Measurements from ENCODE around the gene TEPSIN. TPM values are rescaled to one million over a fixed set of nuclear protein-coding genes. Genes with fewer than 3 reads are reported as not detected.

Gene TEPSIN
- total and polyA plus RNA-seq, 2 of the 13 experiments (the other 11 are each of a cell fraction or from before 2014, with no cell fraction given) = 16.1 to 18.8 TPM

DNA sequence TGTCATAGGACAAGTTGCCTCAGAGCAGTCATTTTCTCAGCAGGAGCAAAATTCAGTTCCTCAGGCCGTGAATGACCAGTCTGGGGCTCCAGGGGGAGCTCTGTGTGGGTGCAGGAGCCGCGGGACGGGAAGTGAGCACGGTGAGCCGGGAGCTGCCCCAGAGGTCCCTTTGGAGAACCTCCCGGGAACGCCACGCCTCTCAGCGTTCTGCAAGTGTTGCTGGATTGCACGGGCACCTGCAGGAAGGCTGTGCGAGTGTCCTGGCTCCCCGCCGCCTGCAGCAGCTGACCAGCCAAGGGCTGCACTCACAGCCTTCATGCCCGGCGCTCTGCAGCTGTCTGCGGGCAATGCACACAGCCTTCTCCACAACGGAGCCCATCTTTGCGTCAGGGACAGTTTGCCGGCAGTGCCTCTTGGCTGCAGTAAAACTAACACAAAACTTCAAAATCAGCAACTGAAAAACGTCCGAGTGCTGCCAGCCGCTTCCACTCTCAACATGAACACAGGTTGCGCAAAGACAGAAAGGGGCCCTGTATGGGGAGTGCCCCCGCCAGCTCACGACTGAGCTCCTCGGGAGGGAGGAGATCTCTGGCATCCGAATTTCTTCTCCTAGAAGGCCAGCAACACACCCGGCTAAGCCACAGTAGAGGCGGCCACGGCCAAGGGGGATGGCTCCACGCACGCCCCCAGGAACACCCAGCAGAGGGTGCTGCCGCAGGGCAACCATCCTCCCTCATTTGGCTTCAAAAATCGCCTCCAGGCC is 16.3 kb upstream of the TEPSIN start (continued):
- peak; percentile 47; the same call in 1 of the 2 replicates for TF ChIP-seq DR1 (CRISPR knock-in tag; IDR thresholded peaks at IDR 0.05)
- TF ChIP-seq, protein P1, sequence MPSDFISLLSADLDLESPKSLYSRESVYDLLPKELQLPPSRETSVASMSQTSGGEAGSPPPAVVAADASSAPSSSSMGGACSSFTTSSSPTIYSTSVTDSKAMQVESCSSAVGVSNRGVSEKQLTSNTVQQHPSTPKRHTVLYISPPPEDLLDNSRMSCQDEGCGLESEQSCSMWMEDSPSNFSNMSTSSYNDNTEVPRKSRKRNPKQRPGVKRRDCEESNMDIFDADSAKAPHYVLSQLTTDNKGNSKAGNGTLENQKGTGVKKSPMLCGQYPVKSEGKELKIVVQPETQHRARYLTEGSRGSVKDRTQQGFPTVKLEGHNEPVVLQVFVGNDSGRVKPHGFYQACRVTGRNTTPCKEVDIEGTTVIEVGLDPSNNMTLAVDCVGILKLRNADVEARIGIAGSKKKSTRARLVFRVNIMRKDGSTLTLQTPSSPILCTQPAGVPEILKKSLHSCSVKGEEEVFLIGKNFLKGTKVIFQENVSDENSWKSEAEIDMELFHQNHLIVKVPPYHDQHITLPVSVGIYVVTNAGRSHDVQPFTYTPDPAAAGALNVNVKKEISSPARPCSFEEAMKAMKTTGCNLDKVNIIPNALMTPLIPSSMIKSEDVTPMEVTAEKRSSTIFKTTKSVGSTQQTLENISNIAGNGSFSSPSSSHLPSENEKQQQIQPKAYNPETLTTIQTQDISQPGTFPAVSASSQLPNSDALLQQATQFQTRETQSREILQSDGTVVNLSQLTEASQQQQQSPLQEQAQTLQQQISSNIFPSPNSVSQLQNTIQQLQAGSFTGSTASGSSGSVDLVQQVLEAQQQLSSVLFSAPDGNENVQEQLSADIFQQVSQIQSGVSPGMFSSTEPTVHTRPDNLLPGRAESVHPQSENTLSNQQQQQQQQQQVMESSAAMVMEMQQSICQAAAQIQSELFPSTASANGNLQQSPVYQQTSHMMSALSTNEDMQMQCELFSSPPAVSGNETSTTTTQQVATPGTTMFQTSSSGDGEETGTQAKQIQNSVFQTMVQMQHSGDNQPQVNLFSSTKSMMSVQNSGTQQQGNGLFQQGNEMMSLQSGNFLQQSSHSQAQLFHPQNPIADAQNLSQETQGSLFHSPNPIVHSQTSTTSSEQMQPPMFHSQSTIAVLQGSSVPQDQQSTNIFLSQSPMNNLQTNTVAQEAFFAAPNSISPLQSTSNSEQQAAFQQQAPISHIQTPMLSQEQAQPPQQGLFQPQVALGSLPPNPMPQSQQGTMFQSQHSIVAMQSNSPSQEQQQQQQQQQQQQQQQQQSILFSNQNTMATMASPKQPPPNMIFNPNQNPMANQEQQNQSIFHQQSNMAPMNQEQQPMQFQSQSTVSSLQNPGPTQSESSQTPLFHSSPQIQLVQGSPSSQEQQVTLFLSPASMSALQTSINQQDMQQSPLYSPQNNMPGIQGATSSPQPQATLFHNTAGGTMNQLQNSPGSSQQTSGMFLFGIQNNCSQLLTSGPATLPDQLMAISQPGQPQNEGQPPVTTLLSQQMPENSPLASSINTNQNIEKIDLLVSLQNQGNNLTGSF (CRISPR knock-in tag; IDR thresholded peaks at IDR 0.05) = no peak
- no peak for TF ChIP-seq ISL2 (CRISPR knock-in tag; IDR thresholded peaks at IDR 0.05)
- TF ChIP-seq SP4 (CRISPR knock-in tag; IDR thresholded peaks at IDR 0.05) = no peak

GRCh38 chr17:81253358-81254131 is 14.7 kb upstream of the TEPSIN start:
- 70% methylated on average over 19 of the region's 19 CpGs for WGBS (ENCODE audit: low lambda C conversion rate)
- in situ Hi-C loops (cut with HindIII; ENCODE audit: extremely low pct_ligation_motif_present, low pct_unique_long_range_greater_than_20kb) = no loop called here
- Histone ChIP-seq H3K36me3 (replicated peaks in 1 of 2; ENCODE audit: control insufficient read depth in 1 of 2, insufficient read depth in 2 of 2, low read length in 2 of 2) (peaks cover 17 to 31% of the 10 kb centered on the region in 2 experiments), H3K27me3 (ENCODE audit: control insufficient read depth in 1 of 2, insufficient read depth in 2 of 2, low read length in 2 of 2) (no peaks in the 10 kb centered on the region), H3K27ac (ENCODE audit: extremely low read length, insufficient read depth, low read length) (no peak overlapping the region), H3K4me1 (ENCODE audit: insufficient read depth, low read length) (peaks cover 26% of the 10 kb centered on the region), H3K4me3 (replicated peaks in 1 of 3; ENCODE audit: insufficient read depth in 1 of 3, low read depth in 2 of 3, low read length in 3 of 3) (no peak overlapping the region), H3K79me2 (ENCODE audit: insufficient read depth, low read length) (no peaks in the 10 kb centered on the region), H2AFZ (ENCODE audit: low read length) (no peak overlapping the region), H3K4me2 (ENCODE audit: low read depth, low read length) (peak overlapping the region; percentile 41), H4K20me1 (ENCODE audit: insufficient read depth, low read length) (peaks cover 4% of the 10 kb centered on the region; the same call in 1 of the 2 replicates), H3K9me3 (ENCODE audit: low read length) (no peaks in the 10 kb centered on the region), H3K9ac (ENCODE audit: insufficient read depth, low read depth, low read length) (no peak overlapping the region)
- FAIRE-seq (peak; percentile 86), ATAC-seq (peak; percentile 41), DNase-seq (ENCODE audit: low spot score) (no peak)
- POLR2A ChIA-PET = no interaction called here
- intact Hi-C loops (cut with micrococcal nuclease; ENCODE audit: unreplicated experiment) = loop anchor here (1.0 to 2.0 kb wide), 3 partner anchors 231 to 348 kb away; no protein-coding TSS in a partner anchor
- CTCF ChIA-PET (ENCODE audit: low intra/inter-chr PET ratio, low total read pairs) = interaction anchor here (0.9 to 2.1 kb wide), 4 partner anchors 231 to 348 kb away, joined by 3 to 17 read pairs (median 10); no protein-coding TSS in a partner anchor
- BruUV-seq (replicated peaks) = no TSS peak
- TF ChIP-seq, protein P2, sequence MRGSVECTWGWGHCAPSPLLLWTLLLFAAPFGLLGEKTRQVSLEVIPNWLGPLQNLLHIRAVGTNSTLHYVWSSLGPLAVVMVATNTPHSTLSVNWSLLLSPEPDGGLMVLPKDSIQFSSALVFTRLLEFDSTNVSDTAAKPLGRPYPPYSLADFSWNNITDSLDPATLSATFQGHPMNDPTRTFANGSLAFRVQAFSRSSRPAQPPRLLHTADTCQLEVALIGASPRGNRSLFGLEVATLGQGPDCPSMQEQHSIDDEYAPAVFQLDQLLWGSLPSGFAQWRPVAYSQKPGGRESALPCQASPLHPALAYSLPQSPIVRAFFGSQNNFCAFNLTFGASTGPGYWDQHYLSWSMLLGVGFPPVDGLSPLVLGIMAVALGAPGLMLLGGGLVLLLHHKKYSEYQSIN (CRISPR knock-in tag; IDR thresholded peaks at IDR 0.05; ENCODE audit: borderline replicate concordance) = 0 out of 2 replicates have a peak, but pooled peaks have one; percentile 64
- peak; percentile 11; the same call in 1 of the 2 replicates for TF ChIP-seq FOXA1 (IDR thresholded peaks at IDR 0.05)
- no peak for TF ChIP-seq FOXA1 (CRISPR knock-in tag; IDR thresholded peaks at IDR 0.05)
- TF ChIP-seq, protein P3, sequence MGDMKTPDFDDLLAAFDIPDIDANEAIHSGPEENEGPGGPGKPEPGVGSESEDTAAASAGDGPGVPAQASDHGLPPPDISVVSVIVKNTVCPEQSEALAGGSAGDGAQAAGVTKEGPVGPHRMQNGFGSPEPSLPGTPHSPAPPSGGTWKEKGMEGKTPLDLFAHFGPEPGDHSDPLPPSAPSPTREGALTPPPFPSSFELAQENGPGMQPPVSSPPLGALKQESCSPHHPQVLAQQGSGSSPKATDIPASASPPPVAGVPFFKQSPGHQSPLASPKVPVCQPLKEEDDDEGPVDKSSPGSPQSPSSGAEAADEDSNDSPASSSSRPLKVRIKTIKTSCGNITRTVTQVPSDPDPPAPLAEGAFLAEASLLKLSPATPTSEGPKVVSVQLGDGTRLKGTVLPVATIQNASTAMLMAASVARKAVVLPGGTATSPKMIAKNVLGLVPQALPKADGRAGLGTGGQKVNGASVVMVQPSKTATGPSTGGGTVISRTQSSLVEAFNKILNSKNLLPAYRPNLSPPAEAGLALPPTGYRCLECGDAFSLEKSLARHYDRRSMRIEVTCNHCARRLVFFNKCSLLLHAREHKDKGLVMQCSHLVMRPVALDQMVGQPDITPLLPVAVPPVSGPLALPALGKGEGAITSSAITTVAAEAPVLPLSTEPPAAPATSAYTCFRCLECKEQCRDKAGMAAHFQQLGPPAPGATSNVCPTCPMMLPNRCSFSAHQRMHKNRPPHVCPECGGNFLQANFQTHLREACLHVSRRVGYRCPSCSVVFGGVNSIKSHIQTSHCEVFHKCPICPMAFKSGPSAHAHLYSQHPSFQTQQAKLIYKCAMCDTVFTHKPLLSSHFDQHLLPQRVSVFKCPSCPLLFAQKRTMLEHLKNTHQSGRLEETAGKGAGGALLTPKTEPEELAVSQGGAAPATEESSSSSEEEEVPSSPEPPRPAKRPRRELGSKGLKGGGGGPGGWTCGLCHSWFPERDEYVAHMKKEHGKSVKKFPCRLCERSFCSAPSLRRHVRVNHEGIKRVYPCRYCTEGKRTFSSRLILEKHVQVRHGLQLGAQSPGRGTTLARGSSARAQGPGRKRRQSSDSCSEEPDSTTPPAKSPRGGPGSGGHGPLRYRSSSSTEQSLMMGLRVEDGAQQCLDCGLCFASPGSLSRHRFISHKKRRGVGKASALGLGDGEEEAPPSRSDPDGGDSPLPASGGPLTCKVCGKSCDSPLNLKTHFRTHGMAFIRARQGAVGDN (CRISPR knock-in tag; IDR thresholded peaks at IDR 0.05) = no peak; the same call in 1 of the 2 replicates
- TF ChIP-seq STAG1 (CRISPR knock-in tag; IDR thresholded peaks at IDR 0.05) = peak; percentile 97
